K562 (cell line): ENCODE results near the gene POLR1B. TPM values are rescaled to one million over a fixed set of nuclear protein-coding genes. Genes with fewer than 3 reads are reported as not detected.

ENCODE experiments used
- ATAC-seq: fragments of 200-7000 bp; cut with Tn5 transposase; 3 replicates; pipeline ENCODE4 v1.9.1; 2020; ENCODE audit warnings: moderate library complexity
- BruUV-seq: library from RNA; stranded (reverse); fragments of 400-500 nt; replicated peaks from 2 replicates; lab custom pipeline; 2021; lab: Mats Ljungman, UMichigan
- CTCF ChIA-PET: fragments of 300-600 bp; formaldehyde crosslinking; extraction: SDS; loops from one replicate; lab custom pipeline; 2021; ENCODE audit warnings: low intra/inter-chr PET ratio; lab: Yijun Ruan, JAX
- POLR2A ChIA-PET: fragments of 300-600, 350-650 bp; sonication (Branson Sonifier 250); formaldehyde crosslinking; extraction: SDS; loops from one replicate; lab custom pipeline; 2021; ENCODE audit warnings: antibody characterized with exemption, inconsistent platforms; lab: Yijun Ruan, JAX
- DNase-seq, 4 experiments: peaks; one replicate each; pipeline versions ENCODE4 v3.0.0 to v3.0.0-alpha.2; 2011 to 2018; ENCODE audit warnings: low spot score in 3 of 4, mixed read lengths in 3 of 4; ENCODE audit errors: extremely low read depth in 1 of 4
- FAIRE-seq: peaks from 2 replicates; lab custom pipeline; 2011; peaks lifted over from hg19 to GRCh38; lab: Jason Lieb, UNC
- H2AFZ ChIP-seq: 2 replicates; pipeline ENCODE4 v1.6.0; 2011; ENCODE audit warnings: low read depth, low read length, control low read depth, inconsistent platforms
- H3K27ac ChIP-seq: fragments of 200-600 bp; 3 replicates; pipeline ENCODE4 v1.8.0; 2011; ENCODE audit warnings: low read depth, mild to moderate bottlenecking, control low read depth, inconsistent platforms, low read length, moderate library complexity, mixed read lengths; ENCODE audit errors: extremely low read depth
- H3K27me3 ChIP-seq, 2 experiments: fragments of 300-600 bp in 1 of 2; 2 replicates in 1 of 2; 3 replicates in 1 of 2; pipeline versions ENCODE4 v1.6.0 to v1.8.0; 2011; ENCODE audit warnings: inconsistent platforms in 2 of 2, low read length in 2 of 2, mild to moderate bottlenecking in 1 of 2, mixed read lengths in 1 of 2, moderate library complexity in 1 of 2; ENCODE audit not compliant: control insufficient read depth in 2 of 2, insufficient read depth in 2 of 2
- H3K36me3 ChIP-seq: fragments of 300-600 bp; 3 replicates; pipeline ENCODE4 v1.8.0; 2011; ENCODE audit warnings: mild to moderate bottlenecking, low read length, inconsistent platforms; ENCODE audit not compliant: control insufficient read depth, insufficient read depth
- H3K4me1 ChIP-seq, 2 experiments: fragments of 200-600 bp in 1 of 2; replicated peaks in 1 of 2; 2 replicates in 1 of 2; 3 replicates in 1 of 2; pipeline versions ENCODE4 v1.5.1 to v1.8.0; 2011; ENCODE audit warnings: inconsistent platforms in 2 of 2, low read length in 2 of 2, mild to moderate bottlenecking in 1 of 2, mixed read lengths in 1 of 2, moderate library complexity in 1 of 2; ENCODE audit not compliant: control insufficient read depth in 2 of 2, insufficient read depth in 2 of 2
- H3K4me2 ChIP-seq: 2 replicates; pipeline ENCODE4 v1.6.1; 2011; ENCODE audit warnings: low read length, control low read depth, inconsistent platforms, mixed read lengths; ENCODE audit not compliant: insufficient read depth
- H3K4me3 ChIP-seq: fragments of 200-600 bp; sonication (generic), shearing (Covaris generic); 2 replicates; pipeline ENCODE4 v1.5.1; 2016; ENCODE audit warnings: control low read depth, inconsistent platforms
- H3K79me2 ChIP-seq: fragments of 200-600 bp; 3 replicates; pipeline ENCODE4 v1.8.0; 2011; ENCODE audit warnings: low read length, inconsistent platforms; ENCODE audit not compliant: control insufficient read depth, insufficient read depth
- H3K9ac ChIP-seq, 2 experiments: 2 replicates each; pipeline versions ENCODE4 v1.6.0 to v1.6.1; 2011; ENCODE audit warnings: low read depth in 2 of 2, low read length in 2 of 2, control low read depth in 1 of 2, inconsistent platforms in 1 of 2, mild to moderate bottlenecking in 1 of 2, mixed read lengths in 1 of 2; ENCODE audit not compliant: insufficient read depth in 1 of 2
- H3K9me1 ChIP-seq: one replicate; pipeline ENCODE4 v1.6.0; 2011; ENCODE audit warnings: inconsistent platforms, mild to moderate bottlenecking, low read length, moderate library complexity; ENCODE audit not compliant: control insufficient read depth, insufficient read depth
- H3K9me3 ChIP-seq: replicated peaks from 2 replicates; pipeline ENCODE4 v1.5.1; 2011; ENCODE audit warnings: low read depth, low read length, inconsistent platforms; ENCODE audit not compliant: control insufficient read depth, insufficient read depth
- H4K20me1 ChIP-seq: replicated peaks from 2 replicates; pipeline ENCODE4 v1.6.1; 2011; ENCODE audit warnings: low read length, inconsistent platforms, mixed read lengths; ENCODE audit not compliant: control insufficient read depth, insufficient read depth
- ARID1B ChIP-seq: fragments of 450-650 bp; IDR thresholded peaks from 2 replicates; pipeline ENCODE4 v1.6.1; 2016; ENCODE audit warnings: antibody characterized with exemption, mild to moderate bottlenecking, inconsistent platforms
- CBFA2T2 ChIP-seq: fragments of 450-650 bp; conservative IDR thresholded peaks from 2 replicates; pipeline ENCODE4 v1.6.1; 2017; ENCODE audit warnings: mild to moderate bottlenecking
- CBFA2T3 ChIP-seq: fragments of 450-650 bp; IDR thresholded peaks from 2 replicates; pipeline ENCODE4 v1.6.1; 2017
- GTF2F1 ChIP-seq: IDR thresholded peaks from 2 replicates; pipeline ENCODE4 v1.6.1; 2011; ENCODE audit warnings: low read depth, low read length, improper control_type of control experiment
- HMG20B ChIP-seq: fragments of 250-450 bp; sonication (Bioruptor Pico); IDR thresholded peaks from 2 replicates; pipeline ENCODE4 v1.5.0; 2021; ENCODE audit warnings: mild to moderate bottlenecking
- NFIC ChIP-seq: fragments of 450-650 bp; IDR thresholded peaks from 2 replicates; pipeline ENCODE4 v1.6.1; 2017; ENCODE audit warnings: mild to moderate bottlenecking, inconsistent platforms
- TAL1 ChIP-seq: fragments of 450-650 bp; IDR thresholded peaks from 2 replicates; pipeline ENCODE4 v1.6.1; 2016; ENCODE audit warnings: mild to moderate bottlenecking
- TCF3 ChIP-seq: sonication (generic); formaldehyde crosslinking; IDR thresholded peaks from 2 replicates; pipeline ENCODE4 v1.4.0; 2020; ENCODE audit warnings: mild to moderate bottlenecking, missing genetic modification reagents
- TCF7 ChIP-seq: sonication (generic); IDR thresholded peaks from 2 replicates; pipeline ENCODE4 v1.6.1; 2016; ENCODE audit warnings: antibody characterized with exemption, borderline replicate concordance
- TEAD4 ChIP-seq, 2 experiments: sonication (generic) in 1 of 2; formaldehyde crosslinking in 1 of 2; IDR thresholded peaks; 2 replicates each; pipeline versions ENCODE4 v1.6.1 to v1.8.0; 2012 to 2022; ENCODE audit warnings: borderline replicate concordance in 1 of 2, inconsistent platforms in 1 of 2, low read length in 1 of 2, mild to moderate bottlenecking in 1 of 2, missing genetic modification reagents in 1 of 2
- ZNF583 ChIP-seq: fragments of 250-450 bp; sonication (Bioruptor Pico); IDR thresholded peaks from 2 replicates; pipeline ENCODE4 v1.4.0; 2020
- WGBS: fragments of 100-300 bp; shearing (Covaris generic); methylation state at CpG from one replicate; pipeline ENCODE4 v1.1.6; 2016; ENCODE audit warnings: low coverage, mixed read lengths; ENCODE audit not compliant: insufficient coverage; ENCODE audit errors: missing lambda C conversion rate; 5-methylcytosine and 5-hydroxymethylcytosine counted together
- in situ Hi-C: fragments of 300-500 bp; cut with MboI; formaldehyde crosslinking; loops from 4 replicates; pipeline ENCODE4 v1.15.0; 2018; ENCODE audit warnings: inconsistent platforms, mixed read lengths
- intact Hi-C: fragments of 100-400 bp; cut with micrococcal nuclease; formaldehyde crosslinking; loops from 2 replicates; pipeline ENCODE4 v1.14.2; 2022
- polyA plus RNA-seq, 8 experiments: library from polyadenylated mRNA; depleted of rRNA in 4 of 8; stranded (reverse) in 5 of 8; unstranded in 3 of 8; fragments of >200 nt; fragmentation: Nextera tagmentation in 2 of 8; fragmentation: Illumina TruSeq in 1 of 8; extraction: Ambion mirVana in 2 of 8; extraction: Trizol in 1 of 8; gene quantifications; 2 replicates each; pipeline versions ENCODE4 v1.2.1 to v1.2.3, GENCODE V29; 2011 to 2014; ENCODE audit warnings: inconsistent platforms in 1 of 8, missing spikeins in 1 of 8
- total RNA-seq, 7 experiments: library from RNA; depleted of rRNA in 6 of 7; stranded (reverse); fragments of >200 nt in 6 of 7; fragmentation: Illumina TruSeq in 2 of 7; extraction: Trizol in 2 of 7; gene quantifications; 2 replicates each; pipeline versions ENCODE4 v1.2.1 to v1.2.3, GENCODE V29; 2011 to 2021; ENCODE audit warnings: low replicate concordance in 1 of 7

Gene POLR1B
- total and polyA plus RNA-seq, 9 of the 15 experiments (the other 6 are each of a cell fraction or from before 2014, with no cell fraction given), result 19.8 to 55.1 (median 40.2) TPM

DNA sequence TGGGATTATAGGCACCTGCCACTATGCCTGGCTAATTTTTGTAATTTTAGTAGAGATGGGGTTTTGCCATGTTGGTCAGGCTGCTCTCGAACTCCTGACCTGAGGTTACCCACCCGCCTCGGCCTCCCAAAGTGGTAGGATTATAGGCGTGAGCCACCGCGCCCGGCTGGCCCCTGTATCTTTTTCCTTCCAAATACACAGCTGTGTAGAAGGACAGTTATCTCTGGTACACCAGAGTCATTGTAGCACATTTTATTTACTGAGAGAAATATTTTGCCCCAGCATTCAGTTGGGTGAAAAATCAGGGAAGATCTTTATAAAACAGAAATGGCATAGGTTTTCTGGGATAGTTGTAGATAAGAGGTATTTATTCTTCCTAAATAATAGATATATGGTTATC lies 23.5 kb upstream of the POLR1B start:
- CTCF ChIA-PET, result interaction anchor here (0.6 kb wide), 1 partner anchor 470 kb away, joined by 3 read pairs; no protein-coding TSS in a partner anchor
- TF ChIP-seq TCF7, result no peak
- peak; percentile 41; the same call in 1 of the 2 replicates for TF ChIP-seq CBFA2T2
- TF ChIP-seq GTF2F1, result no peak
- TF ChIP-seq HMG20B (CRISPR knock-in tag), result no peak
- TF ChIP-seq CBFA2T3, result peak; percentile 70
- no peak for TF ChIP-seq ZNF583 (CRISPR knock-in tag)
- no peak for TF ChIP-seq NFIC
- TF ChIP-seq TAL1, result peak; percentile 41; the same call in 1 of the 2 replicates
- TF ChIP-seq TCF3, result 0 out of 2 replicates have a peak, but pooled peaks have one; percentile 6
- TF ChIP-seq ARID1B, result 0 out of 2 replicates have a peak, but pooled peaks have one; percentile 25
- TF ChIP-seq TEAD4 (IDR thresholded peaks at IDR 0.05; ENCODE audit: low read length), result peak; percentile 28; the same call in 1 of the 2 replicates
- no peak for TF ChIP-seq TEAD4 (CRISPR knock-in tag; IDR thresholded peaks at IDR 0.05; ENCODE audit: borderline replicate concordance)
- in situ Hi-C loops (no loop called here), intact Hi-C loops (no loop called here)
- H3K4me2 ChIP-seq, result no peak overlapping the region
- no TSS peak for BruUV-seq
- H3K4me1 ChIP-seq, result peaks cover 6 to 21% of the 10 kb centered on the region in 2 experiments; a peak in 4 of 5 replicates
- H3K36me3 ChIP-seq, result peaks cover 62% of the 10 kb centered on the region
- H3K9me3 ChIP-seq, result no peaks in the 10 kb centered on the region; the same call in 1 of the 2 replicates
- WGBS, result 47% methylated on average over 7 of the region's 7 CpGs
- H2AFZ ChIP-seq, result no peak overlapping the region
- peak overlapping the region; percentile 52; the same call in 1 of the 3 replicates for H3K27ac ChIP-seq
- no peaks in the 10 kb centered on the region for H3K79me2 ChIP-seq
- no peaks in the 10 kb centered on the region for H3K27me3 ChIP-seq
- POLR2A ChIA-PET, result interaction anchor here (0.8 to 1.9 kb wide), 2 partner anchors 10 to 462 kb away, joined by 3 to 6 read pairs; no protein-coding TSS in a partner anchor
- H3K9ac ChIP-seq, result no peak overlapping the region
- no peaks in the 10 kb centered on the region for H3K9me1 ChIP-seq
- H3K4me3 ChIP-seq, result no peak overlapping the region
- H4K20me1 ChIP-seq, result no peaks in the 10 kb centered on the region
- FAIRE-seq, result no peak
- peak in 3 of 4 experiments; percentile 3 to 42 (median 22) for DNase-seq
- peak; percentile 44 for ATAC-seq
